ENCODE results near the gene MEGF10.

GRCh38 chr5:127293373-127293772 lies 2.8 kb downstream of the MEGF10 start:
- TF ChIP-seq POLR2AphosphoS5 (IDR thresholded peaks at IDR 0.05) (no peak), CTCF (IDR thresholded peaks at IDR 0.05) (no peak), POLR2A (IDR thresholded peaks at IDR 0.05) (no peak)
